ENCODE data around the gene ADARB2. TPM values are rescaled to one million over a fixed set of nuclear protein-coding genes. Genes with fewer than 3 reads are reported as not detected.
A peak's percentile ranks its signal among the peaks of the same experiment; 100 is the strongest.

ADARB2 gene
- total and polyA plus RNA-seq, 2 donors = 0.66 to 2.5 TPM

DNA sequence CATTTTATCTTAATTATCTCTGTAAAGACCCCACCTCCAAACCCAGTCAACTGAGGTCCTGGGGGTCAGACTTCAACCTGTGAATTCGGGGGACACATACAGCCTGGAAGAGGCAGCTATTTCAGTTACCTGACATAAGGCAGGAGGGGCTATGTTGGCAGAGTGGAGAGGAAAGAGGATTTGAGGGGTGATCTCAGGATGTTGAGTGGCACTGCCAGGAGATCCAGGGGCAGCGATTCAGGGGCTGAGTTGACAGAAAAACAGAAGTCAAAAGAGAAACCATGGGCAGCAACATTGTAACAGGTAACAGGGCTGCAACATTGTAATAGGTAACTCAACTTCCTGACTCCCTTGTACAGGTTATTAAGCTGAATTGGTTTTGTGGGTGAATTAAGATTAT lies 162.6 kb downstream of the ADARB2 start:
- Histone ChIP-seq H3K36me3 (ENCODE audit: control insufficient read depth in 2 of 2, insufficient read depth in 2 of 2, low read length in 1 of 2) (no peaks in the 10 kb centered on the region), H3K27ac (ENCODE audit: low read depth in 1 of 2, low read length in 1 of 2) (no peak overlapping the region), H3K4me3 (ENCODE audit: low read length in 2 of 2) (no peak overlapping the region), H3K9me3 (ENCODE audit: control insufficient read depth in 2 of 2, insufficient read depth in 1 of 2, low read length in 1 of 2) (peaks cover 0 to 2% of the 10 kb centered on the region in 2 donors), H3K4me1 (ENCODE audit: control insufficient read depth in 2 of 2, insufficient read depth in 2 of 2, low read length in 2 of 2) (peaks cover 0 to 24% of the 10 kb centered on the region in 2 donors), H3K27me3 (ENCODE audit: control insufficient read depth in 2 of 2, insufficient read depth in 1 of 2, low read length in 1 of 2) (no peaks in the 10 kb centered on the region)
- no peak for DNase-seq (ENCODE audit: low read depth in 6 of 9, low spot score in 9 of 9)
- 83% methylated on average over 2 of the region's 2 CpGs for WGBS

- no peaks in the 10 kb centered on the region for H3K36me3 ChIP-seq (ENCODE audit: control insufficient read depth in 2 of 2, insufficient read depth in 2 of 2, low read length in 1 of 2)
- H3K27ac ChIP-seq (ENCODE audit: low read depth in 1 of 2, low read length in 1 of 2) = no peak overlapping the region
- H3K27me3 ChIP-seq (ENCODE audit: control insufficient read depth in 2 of 2, insufficient read depth in 1 of 2, low read length in 1 of 2) = no peaks in the 10 kb centered on the region
- H3K4me1 ChIP-seq (ENCODE audit: control insufficient read depth in 2 of 2, insufficient read depth in 2 of 2, low read length in 2 of 2) = peaks cover 0 to 24% of the 10 kb centered on the region in 2 donors
- no peak overlapping the region for H3K4me3 ChIP-seq (ENCODE audit: low read length in 2 of 2)
- 96% methylated on average over 12 of the region's 12 CpGs for WGBS
- no peak for DNase-seq (ENCODE audit: low read depth in 6 of 9, low spot score in 9 of 9)
- H3K9me3 ChIP-seq (ENCODE audit: control insufficient read depth in 2 of 2, insufficient read depth in 1 of 2, low read length in 1 of 2) = peaks cover 0 to 2% of the 10 kb centered on the region in 2 donors
These were observed 163.3 kb downstream of the ADARB2 start for GRCh38 chr10:1573981-1574380.

DNA sequence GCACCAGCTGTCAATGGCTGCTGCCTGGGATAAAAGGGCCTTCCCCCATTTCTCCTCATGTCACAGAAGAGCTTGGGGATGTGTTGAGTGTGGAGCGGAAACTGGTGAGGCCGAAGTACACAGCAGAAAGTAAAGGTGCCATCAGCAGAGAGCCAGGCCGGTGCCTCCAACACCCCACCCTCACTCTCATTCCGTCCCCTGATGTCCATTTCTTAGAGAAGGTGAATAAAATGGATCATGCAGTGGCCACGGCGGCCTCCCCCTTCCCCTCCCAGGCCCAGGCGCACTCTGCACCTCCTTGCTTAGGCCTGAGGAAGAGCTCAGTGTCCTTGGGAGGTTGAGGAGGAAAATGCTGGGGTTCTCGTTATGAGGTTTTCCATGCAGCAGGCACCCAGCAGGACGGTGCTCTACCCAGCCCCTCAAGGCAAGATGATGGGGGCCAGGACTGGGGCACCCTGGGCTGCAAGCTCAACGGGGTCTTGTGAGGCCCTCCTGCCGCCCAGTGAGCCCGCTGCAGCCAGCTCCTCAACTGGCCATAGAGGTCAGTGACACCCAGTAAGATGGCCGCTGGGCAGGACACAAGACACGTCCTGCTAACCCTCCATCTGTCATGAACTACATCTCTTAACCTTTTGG lies 163.9 kb downstream of the ADARB2 start:
- Histone ChIP-seq H3K4me1 (ENCODE audit: control insufficient read depth in 2 of 2, insufficient read depth in 2 of 2, low read length in 2 of 2) (peaks cover 0 to 24% of the 10 kb centered on the region in 2 donors), H3K27me3 (ENCODE audit: control insufficient read depth in 2 of 2, insufficient read depth in 1 of 2, low read length in 1 of 2) (no peaks in the 10 kb centered on the region), H3K9me3 (ENCODE audit: control insufficient read depth in 2 of 2, insufficient read depth in 1 of 2, low read length in 1 of 2) (peaks cover 0 to 2% of the 10 kb centered on the region in 2 donors), H3K27ac (ENCODE audit: low read depth in 1 of 2, low read length in 1 of 2) (no peak overlapping the region), H3K4me3 (ENCODE audit: low read length in 2 of 2) (no peak overlapping the region), H3K36me3 (ENCODE audit: control insufficient read depth in 2 of 2, insufficient read depth in 2 of 2, low read length in 1 of 2) (no peaks in the 10 kb centered on the region)
- 94% methylated on average over 14 of the region's 14 CpGs for WGBS
- no peak for DNase-seq (ENCODE audit: low read depth in 6 of 9, low spot score in 9 of 9)

- whole genome bisulfite sequencing = 86% methylated on average over 10 of the region's 10 CpGs
These were observed 164.6 kb downstream of the ADARB2 start for GRCh38 chr10:1572519-1573333.

DNA sequence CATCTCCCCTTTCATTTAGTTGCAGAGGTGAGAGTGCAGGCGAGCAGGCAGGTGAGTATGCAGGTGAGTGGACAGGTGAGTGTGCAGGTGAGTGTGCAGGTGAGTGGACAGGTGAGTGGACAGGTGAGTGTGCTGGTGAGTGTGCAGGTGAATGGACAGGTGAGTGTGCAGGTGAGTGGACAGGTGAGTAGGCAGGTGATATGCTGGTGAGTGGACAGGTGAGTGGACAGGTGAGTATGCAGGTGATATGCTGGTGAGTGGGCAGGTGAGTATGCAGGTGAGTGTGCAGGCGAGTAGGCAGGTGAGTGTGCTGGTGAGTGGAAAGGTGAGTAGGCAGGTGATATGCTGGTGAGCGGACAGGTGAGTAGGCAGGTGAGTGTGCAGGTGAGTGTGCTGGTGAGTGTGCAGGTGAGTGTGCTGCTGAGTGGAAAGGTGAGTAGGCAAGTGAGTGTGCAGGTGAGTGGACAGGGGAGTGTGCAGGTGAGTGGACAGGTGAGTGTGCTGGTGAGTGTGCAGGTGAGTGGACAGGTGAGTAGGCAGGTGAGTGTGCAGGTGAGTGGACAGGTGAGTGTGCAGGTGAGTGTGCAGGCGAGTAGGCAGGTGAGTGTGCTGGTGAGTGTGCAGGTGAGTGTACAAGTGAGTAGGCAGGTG lies 165.6 kb downstream of the ADARB2 start:
- no peak for DNase-seq (ENCODE audit: low read depth in 6 of 9, low spot score in 9 of 9)
- H3K4me1 ChIP-seq (ENCODE audit: control insufficient read depth in 2 of 2, insufficient read depth in 2 of 2, low read length in 2 of 2) = peaks cover 0 to 27% of the 10 kb centered on the region in 2 donors
- H3K27ac ChIP-seq (ENCODE audit: low read depth in 1 of 2, low read length in 1 of 2) = no peak overlapping the region
- 98% methylated on average over 4 of the region's 4 CpGs for WGBS
- no peaks in the 10 kb centered on the region for H3K27me3 ChIP-seq (ENCODE audit: control insufficient read depth in 2 of 2, insufficient read depth in 1 of 2, low read length in 1 of 2)
- H3K9me3 ChIP-seq (ENCODE audit: control insufficient read depth in 2 of 2, insufficient read depth in 1 of 2, low read length in 1 of 2) = peaks cover 0 to 2% of the 10 kb centered on the region in 2 donors
- H3K36me3 ChIP-seq (ENCODE audit: control insufficient read depth in 2 of 2, insufficient read depth in 2 of 2, low read length in 1 of 2) = no peaks in the 10 kb centered on the region
- no peak overlapping the region for H3K4me3 ChIP-seq (ENCODE audit: low read length in 2 of 2)

More at GRCh38 chr10:1572519-1573333, 164.6 kb downstream of the ADARB2 start:
- Histone ChIP-seq H3K27ac (ENCODE audit: low read depth in 1 of 2, low read length in 1 of 2) (no peak overlapping the region), H3K27me3 (ENCODE audit: control insufficient read depth in 2 of 2, insufficient read depth in 1 of 2, low read length in 1 of 2) (no peaks in the 10 kb centered on the region), H3K4me1 (ENCODE audit: control insufficient read depth in 2 of 2, insufficient read depth in 2 of 2, low read length in 2 of 2) (peaks cover 0 to 30% of the 10 kb centered on the region in 2 donors), H3K4me3 (ENCODE audit: low read length in 2 of 2) (no peak overlapping the region), H3K9me3 (ENCODE audit: control insufficient read depth in 2 of 2, insufficient read depth in 1 of 2, low read length in 1 of 2) (peaks cover 0 to 2% of the 10 kb centered on the region in 2 donors), H3K36me3 (ENCODE audit: control insufficient read depth in 2 of 2, insufficient read depth in 2 of 2, low read length in 1 of 2) (no peaks in the 10 kb centered on the region)
- no peak for DNase-seq (ENCODE audit: low read depth in 6 of 9, low spot score in 9 of 9)

DNA sequence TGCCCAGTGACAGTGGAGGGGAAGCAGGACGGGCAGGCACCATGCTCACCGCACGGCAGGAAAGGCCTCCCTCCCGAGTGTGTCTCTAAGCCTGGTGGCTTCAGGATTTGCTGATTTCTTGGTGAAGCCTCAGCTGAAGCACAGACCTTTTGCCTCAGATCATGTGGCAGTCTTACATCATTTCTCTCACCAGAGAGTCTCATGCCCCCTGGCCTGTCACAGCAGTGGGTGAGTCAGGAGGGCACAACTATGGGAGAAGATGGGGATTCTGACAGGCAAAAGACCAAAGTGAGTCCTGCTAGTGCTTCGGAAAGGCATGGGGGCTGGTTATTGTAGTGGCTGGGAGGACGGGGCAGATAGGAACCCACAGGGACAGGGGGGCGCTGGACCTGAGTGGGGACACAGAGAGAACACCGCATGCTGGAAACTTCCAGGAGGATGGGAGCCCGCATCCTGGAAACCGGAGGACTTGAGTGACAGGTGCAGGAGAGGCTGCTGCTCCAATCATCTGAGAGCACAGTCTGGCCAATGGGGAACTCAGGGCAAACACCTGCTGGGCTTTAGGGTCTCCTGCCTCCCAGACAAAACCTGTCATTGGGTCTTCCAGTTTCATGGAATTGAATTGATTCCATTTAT lies 166.8 kb downstream of the ADARB2 start:
- Histone ChIP-seq H3K36me3 (ENCODE audit: control insufficient read depth in 2 of 2, insufficient read depth in 2 of 2, low read length in 1 of 2) (no peaks in the 10 kb centered on the region), H3K4me3 (ENCODE audit: low read length in 2 of 2) (no peak overlapping the region), H3K9me3 (ENCODE audit: control insufficient read depth in 2 of 2, insufficient read depth in 1 of 2, low read length in 1 of 2) (peaks cover 0 to 2% of the 10 kb centered on the region in 2 donors), H3K4me1 (ENCODE audit: control insufficient read depth in 2 of 2, insufficient read depth in 2 of 2, low read length in 2 of 2) (peaks cover 0 to 18% of the 10 kb centered on the region in 2 donors), H3K27ac (ENCODE audit: low read depth in 1 of 2, low read length in 1 of 2) (peak overlapping the region in 1 of 2 donors; percentile 13), H3K27me3 (ENCODE audit: control insufficient read depth in 2 of 2, insufficient read depth in 1 of 2, low read length in 1 of 2) (no peaks in the 10 kb centered on the region)
- WGBS = 78% methylated on average over 10 of the region's 10 CpGs
- no peak for DNase-seq (ENCODE audit: low read depth in 6 of 9, low spot score in 9 of 9)

DNA sequence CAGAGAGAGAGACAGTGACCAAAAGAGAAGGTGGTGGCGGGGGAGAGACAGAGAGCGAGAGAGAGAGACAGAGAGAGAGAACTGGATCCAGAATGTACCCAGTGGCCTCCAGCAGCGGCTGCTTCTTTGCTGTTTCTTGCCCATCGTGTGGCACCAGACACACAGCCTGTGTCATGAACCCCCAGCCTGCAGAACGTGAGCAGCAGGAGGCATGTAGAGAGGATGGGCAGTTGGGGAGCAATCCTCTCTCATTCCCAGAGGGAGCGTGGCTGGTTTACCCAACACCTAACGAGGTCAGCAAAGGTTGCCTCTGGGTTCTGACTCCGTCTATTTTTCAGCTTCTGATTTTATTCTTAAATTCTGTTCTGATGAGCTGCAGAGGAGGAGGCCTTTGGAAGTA lies 168.1 kb downstream of the ADARB2 start:
- no peaks in the 10 kb centered on the region for H3K36me3 ChIP-seq (ENCODE audit: control insufficient read depth in 2 of 2, insufficient read depth in 2 of 2, low read length in 1 of 2)
- H3K27me3 ChIP-seq (ENCODE audit: control insufficient read depth in 2 of 2, insufficient read depth in 1 of 2, low read length in 1 of 2) = no peaks in the 10 kb centered on the region
- peaks cover 0 to 12% of the 10 kb centered on the region in 2 donors for H3K4me1 ChIP-seq (ENCODE audit: control insufficient read depth in 2 of 2, insufficient read depth in 2 of 2, low read length in 2 of 2)
- H3K27ac ChIP-seq (ENCODE audit: low read depth in 1 of 2, low read length in 1 of 2) = no peak overlapping the region
- 90% methylated on average over 8 of the region's 8 CpGs for WGBS
- H3K9me3 ChIP-seq (ENCODE audit: control insufficient read depth in 2 of 2, insufficient read depth in 1 of 2, low read length in 1 of 2) = peaks cover 0 to 2% of the 10 kb centered on the region in 2 donors
- no peak overlapping the region for H3K4me3 ChIP-seq (ENCODE audit: low read length in 2 of 2)
- DNase-seq (ENCODE audit: low read depth in 6 of 9, low spot score in 9 of 9) = no peak

- no peaks in the 10 kb centered on the region for H3K27me3 ChIP-seq (ENCODE audit: control insufficient read depth in 2 of 2, insufficient read depth in 1 of 2, low read length in 1 of 2)
- no peak for DNase-seq (ENCODE audit: low read depth in 6 of 9, low spot score in 9 of 9)
- H3K4me1 ChIP-seq (ENCODE audit: control insufficient read depth in 2 of 2, insufficient read depth in 2 of 2, low read length in 2 of 2) = peaks cover 0 to 12% of the 10 kb centered on the region in 2 donors
These were observed 169.4 kb downstream of the ADARB2 start for GRCh38 chr10:1567742-1568495.

More at GRCh38 chr10:1567742-1568495, 169.4 kb downstream of the ADARB2 start:
- Histone ChIP-seq H3K4me3 (ENCODE audit: low read length in 2 of 2) (no peak overlapping the region), H3K27ac (ENCODE audit: low read depth in 1 of 2, low read length in 1 of 2) (no peak overlapping the region), H3K36me3 (ENCODE audit: control insufficient read depth in 2 of 2, insufficient read depth in 2 of 2, low read length in 1 of 2) (no peaks in the 10 kb centered on the region), H3K9me3 (ENCODE audit: control insufficient read depth in 2 of 2, insufficient read depth in 1 of 2, low read length in 1 of 2) (no peaks in the 10 kb centered on the region)
- 86% methylated on average over 29 of the region's 29 CpGs for WGBS

Measured in thymus (tissue), 11 donors.